Activated naive CD8-positive, alpha-beta T cell treated with anti-CD3 and anti-CD28 coated beads, Interleukin-2, amount 10 ng/mL, durations not matched to agents 7 days and 5 days (primary cell): Measurements from ENCODE around the gene WNK3. TPM values are rescaled to one million over a fixed set of nuclear protein-coding genes. Genes with fewer than 3 reads are reported as not detected.

Source experiments
- ATAC-seq: fragments of 150-1000 bp; cut with Tn5 transposase; one replicate; pipeline ENCODE4 v1.10.0; 2021; ENCODE audit warnings: low read depth, moderate library complexity
- POLR2A ChIA-PET: fragments of 350-600 bp; sonication (Branson Sonifier 250); formaldehyde crosslinking; loops from one replicate; lab custom pipeline; 2021; ENCODE audit warnings: antibody characterized with exemption; lab: Charles Lee
- DNase-seq: peaks from one replicate; pipeline ENCODE4 v3.0.0; 2021
- H3K27ac Mint-ChIP-seq: one replicate; pipeline ENCODE4 v1.8.0; 2022; ENCODE audit warnings: mild to moderate bottlenecking, mixed read lengths
- H3K27me3 Mint-ChIP-seq: one replicate; pipeline ENCODE4 v1.8.0; 2022; ENCODE audit warnings: mild to moderate bottlenecking, moderate library complexity, mixed read lengths
- H3K36me3 Mint-ChIP-seq: one replicate; pipeline ENCODE4 v1.8.0; 2021; ENCODE audit warnings: mild to moderate bottlenecking, mixed read lengths
- H3K4me1 Mint-ChIP-seq: one replicate; pipeline ENCODE4 v1.8.0; 2021; ENCODE audit warnings: mixed read lengths
- H3K4me3 Mint-ChIP-seq: one replicate; pipeline ENCODE4 v1.8.0; 2022; ENCODE audit warnings: mild to moderate bottlenecking, moderate library complexity, mixed read lengths
- H3K9me3 Mint-ChIP-seq: one replicate; pipeline ENCODE4 v1.8.0; 2021; ENCODE audit warnings: mixed read lengths
- total RNA-seq, 2 experiments: library from RNA; stranded (reverse); gene quantifications; one replicate each; pipeline ENCODE4 v1.2.3, GENCODE V29; 2021

WNK3 gene
- total RNA-seq, 2 experiments from 2014 or later: 0.26 to 0.33 TPM

- Mint-ChIP-seq H3K27ac (no peak overlapping the region), H3K27me3 (no peaks in the 10 kb centered on the region), H3K9me3 (no peaks in the 10 kb centered on the region), H3K4me3 (no peak overlapping the region), H3K36me3 (no peaks in the 10 kb centered on the region), H3K4me1 (no peaks in the 10 kb centered on the region)
- POLR2A ChIA-PET: no interaction called here
- ATAC-seq (no peak), DNase-seq (no peak)
Measured at GRCh38 chrX:54294306-54294705, 63.5 kb downstream of the WNK3 start.

DNA sequence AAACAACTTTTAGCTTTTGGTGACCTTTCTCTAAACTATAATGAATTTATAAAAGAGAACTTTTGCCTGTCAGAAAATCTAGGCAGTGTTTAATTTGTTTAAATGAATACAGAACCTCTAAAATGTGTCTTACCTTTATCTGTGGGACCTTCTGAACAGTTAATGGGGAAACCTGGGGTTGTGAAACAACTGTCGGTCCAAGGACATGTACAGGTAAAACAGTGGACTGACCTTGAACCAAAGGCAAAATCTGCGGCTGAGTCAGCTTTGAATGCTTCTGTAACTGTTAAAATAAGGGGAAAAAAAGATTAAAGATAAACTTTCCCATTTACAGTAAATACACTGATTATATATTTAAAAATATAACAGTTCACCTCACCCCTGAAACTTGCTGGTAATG is 65.1 kb downstream of the WNK3 start:
- DNase-seq (no peak), ATAC-seq (no peak)
- H3K27me3 Mint-ChIP-seq: peaks cover 3% of the 10 kb centered on the region
- H3K36me3 Mint-ChIP-seq: no peaks in the 10 kb centered on the region
- H3K9me3 Mint-ChIP-seq: no peaks in the 10 kb centered on the region
- no peak overlapping the region for H3K4me3 Mint-ChIP-seq
- no peak overlapping the region for H3K27ac Mint-ChIP-seq
- H3K4me1 Mint-ChIP-seq: peaks cover 2% of the 10 kb centered on the region
- POLR2A ChIA-PET: no interaction called here

GRCh38 chrX:54291758-54292157 is 66.1 kb downstream of the WNK3 start:
- no peak for DNase-seq
- Mint-ChIP-seq H3K4me3 (no peak overlapping the region), H3K4me1 (peaks cover 2% of the 10 kb centered on the region), H3K27me3 (peaks cover 3% of the 10 kb centered on the region), H3K36me3 (no peaks in the 10 kb centered on the region), H3K27ac (no peak overlapping the region), H3K9me3 (no peaks in the 10 kb centered on the region)
- ATAC-seq: no peak
- POLR2A ChIA-PET: no interaction called here

GRCh38 chrX:54288968-54289367 is 68.9 kb downstream of the WNK3 start:
- Mint-ChIP-seq H3K27me3 (peaks cover 3% of the 10 kb centered on the region), H3K36me3 (no peaks in the 10 kb centered on the region), H3K27ac (no peak overlapping the region), H3K4me3 (no peak overlapping the region), H3K9me3 (no peaks in the 10 kb centered on the region), H3K4me1 (peaks cover 2% of the 10 kb centered on the region)
- no peak for DNase-seq
- POLR2A ChIA-PET: no interaction called here
- no peak for ATAC-seq

- H3K4me3 Mint-ChIP-seq: no peak overlapping the region
- peaks cover 2% of the 10 kb centered on the region for H3K4me1 Mint-ChIP-seq
- no peaks in the 10 kb centered on the region for H3K9me3 Mint-ChIP-seq
- no peak overlapping the region for H3K27ac Mint-ChIP-seq
- no peaks in the 10 kb centered on the region for H3K36me3 Mint-ChIP-seq
- peaks cover 3% of the 10 kb centered on the region for H3K27me3 Mint-ChIP-seq
- no peak for ATAC-seq
- POLR2A ChIA-PET: no interaction called here
- no peak for DNase-seq
Measured at GRCh38 chrX:54288277-54288676, 69.6 kb downstream of the WNK3 start.

- Mint-ChIP-seq H3K36me3 (no peaks in the 10 kb centered on the region), H3K4me1 (no peaks in the 10 kb centered on the region), H3K27ac (no peak overlapping the region), H3K9me3 (no peaks in the 10 kb centered on the region), H3K4me3 (no peak overlapping the region), H3K27me3 (no peaks in the 10 kb centered on the region)
- POLR2A ChIA-PET: no interaction called here
- ATAC-seq (no peak), DNase-seq (no peak)
Measured at GRCh38 chrX:54281676-54282075, 76.2 kb downstream of the WNK3 start.

- no peak overlapping the region for H3K4me3 Mint-ChIP-seq
- DNase-seq (no peak), ATAC-seq (no peak)
- H3K4me1 Mint-ChIP-seq: no peaks in the 10 kb centered on the region
- H3K9me3 Mint-ChIP-seq: no peaks in the 10 kb centered on the region
- no peak overlapping the region for H3K27ac Mint-ChIP-seq
- no peaks in the 10 kb centered on the region for H3K36me3 Mint-ChIP-seq
- H3K27me3 Mint-ChIP-seq: no peaks in the 10 kb centered on the region
- POLR2A ChIA-PET: no interaction called here
Measured at GRCh38 chrX:54280466-54280865, 77.4 kb downstream of the WNK3 start.

- no peaks in the 10 kb centered on the region for H3K4me1 Mint-ChIP-seq
- POLR2A ChIA-PET: no interaction called here
- ATAC-seq (no peak), DNase-seq (no peak)
- H3K9me3 Mint-ChIP-seq: no peaks in the 10 kb centered on the region
- H3K27ac Mint-ChIP-seq: no peak overlapping the region
- no peak overlapping the region for H3K4me3 Mint-ChIP-seq
- no peaks in the 10 kb centered on the region for H3K36me3 Mint-ChIP-seq
- peaks cover 2% of the 10 kb centered on the region for H3K27me3 Mint-ChIP-seq
Measured at GRCh38 chrX:54271664-54272063, 86.2 kb downstream of the WNK3 start.

DNA sequence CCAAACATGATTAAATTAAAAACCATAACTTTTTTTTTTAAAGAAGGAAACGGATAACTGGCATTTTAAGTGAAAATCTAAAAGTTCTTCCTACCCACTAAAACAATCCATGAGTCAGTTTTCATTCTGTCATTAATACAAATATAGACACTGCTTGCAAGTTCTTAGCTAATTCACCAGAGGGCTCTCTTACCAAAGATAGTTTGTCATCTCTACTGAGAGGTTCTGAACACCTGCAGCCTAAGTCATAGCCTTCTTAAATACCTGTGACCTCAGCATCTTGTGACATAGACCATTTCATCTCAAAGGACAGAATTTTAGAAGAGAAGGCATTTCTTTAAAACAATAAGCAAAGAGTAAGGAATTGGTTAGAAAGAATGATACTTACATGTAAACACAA is 109.5 kb downstream of the WNK3 start:
- POLR2A ChIA-PET: interaction anchor here (0.7 kb wide), 1 partner anchor 146 kb away, joined by 4 read pairs; no protein-coding TSS in a partner anchor
- no peaks in the 10 kb centered on the region for H3K4me1 Mint-ChIP-seq

DNA sequence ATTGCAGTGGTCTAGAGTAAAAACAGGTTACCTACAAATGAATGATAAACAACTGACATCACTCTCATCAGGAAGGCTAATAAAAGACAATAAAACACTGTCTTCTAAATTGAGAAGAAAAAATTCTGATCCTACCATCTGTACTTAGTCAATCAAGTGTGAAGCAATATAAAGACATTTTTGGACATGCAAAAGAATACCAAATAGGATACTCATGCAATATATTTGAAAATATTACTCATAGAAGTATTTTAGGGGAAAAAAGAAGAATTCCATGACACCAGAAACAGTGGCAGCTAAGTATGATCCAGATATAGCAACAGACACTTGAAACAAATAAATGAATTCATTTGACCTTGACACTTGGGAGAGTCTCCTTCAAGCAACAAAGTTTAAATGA is 111.0 kb downstream of the WNK3 start:
- H3K4me1 Mint-ChIP-seq: no peaks in the 10 kb centered on the region
- no peaks in the 10 kb centered on the region for H3K36me3 Mint-ChIP-seq
- no peak overlapping the region for H3K27ac Mint-ChIP-seq
- peaks cover 5% of the 10 kb centered on the region for H3K27me3 Mint-ChIP-seq
- DNase-seq: no peak
- POLR2A ChIA-PET: no interaction called here
- no peaks in the 10 kb centered on the region for H3K9me3 Mint-ChIP-seq
- ATAC-seq: no peak
- H3K4me3 Mint-ChIP-seq: no peak overlapping the region

More for the DNA sequence above, 109.5 kb downstream of the WNK3 start:
- Mint-ChIP-seq H3K27ac (no peak overlapping the region), H3K9me3 (no peaks in the 10 kb centered on the region), H3K36me3 (no peaks in the 10 kb centered on the region), H3K27me3 (peaks cover 5% of the 10 kb centered on the region), H3K4me3 (no peak overlapping the region)
- DNase-seq (no peak), ATAC-seq (no peak)

DNA sequence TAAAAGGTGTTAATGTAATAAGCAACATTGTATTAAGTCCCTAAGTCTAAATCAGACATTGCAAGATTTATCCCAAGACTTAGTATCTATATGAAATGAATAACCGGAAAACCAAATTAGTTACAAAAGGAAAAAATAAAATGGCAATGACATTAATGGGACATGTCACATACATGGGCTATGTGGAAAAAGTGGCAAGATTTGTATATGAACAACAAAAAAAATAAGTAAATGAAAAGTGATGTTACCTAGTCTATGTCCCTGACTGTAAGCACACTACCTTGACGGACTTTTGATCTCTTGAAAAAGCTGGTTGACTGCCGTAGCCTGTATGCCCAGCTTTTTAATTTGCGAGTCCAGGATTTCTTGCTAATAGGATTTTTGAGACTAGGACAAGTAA is 119.3 kb downstream of the WNK3 start:
- no peak for DNase-seq
- Mint-ChIP-seq H3K36me3 (no peaks in the 10 kb centered on the region), H3K27me3 (no peaks in the 10 kb centered on the region), H3K27ac (no peak overlapping the region), H3K4me3 (no peak overlapping the region), H3K9me3 (no peaks in the 10 kb centered on the region), H3K4me1 (no peaks in the 10 kb centered on the region)
- no peak for ATAC-seq
- POLR2A ChIA-PET: no interaction called here

- POLR2A ChIA-PET: interaction anchor here (0.5 kb wide), 1 partner anchor 52 kb away, joined by 4 read pairs; no protein-coding TSS in a partner anchor
- Mint-ChIP-seq H3K4me3 (no peak overlapping the region), H3K36me3 (no peaks in the 10 kb centered on the region), H3K27me3 (no peaks in the 10 kb centered on the region), H3K4me1 (no peaks in the 10 kb centered on the region), H3K27ac (no peak overlapping the region), H3K9me3 (no peaks in the 10 kb centered on the region)
- DNase-seq (no peak), ATAC-seq (no peak)
Measured at GRCh38 chrX:54237014-54237413, 120.8 kb downstream of the WNK3 start.

DNA sequence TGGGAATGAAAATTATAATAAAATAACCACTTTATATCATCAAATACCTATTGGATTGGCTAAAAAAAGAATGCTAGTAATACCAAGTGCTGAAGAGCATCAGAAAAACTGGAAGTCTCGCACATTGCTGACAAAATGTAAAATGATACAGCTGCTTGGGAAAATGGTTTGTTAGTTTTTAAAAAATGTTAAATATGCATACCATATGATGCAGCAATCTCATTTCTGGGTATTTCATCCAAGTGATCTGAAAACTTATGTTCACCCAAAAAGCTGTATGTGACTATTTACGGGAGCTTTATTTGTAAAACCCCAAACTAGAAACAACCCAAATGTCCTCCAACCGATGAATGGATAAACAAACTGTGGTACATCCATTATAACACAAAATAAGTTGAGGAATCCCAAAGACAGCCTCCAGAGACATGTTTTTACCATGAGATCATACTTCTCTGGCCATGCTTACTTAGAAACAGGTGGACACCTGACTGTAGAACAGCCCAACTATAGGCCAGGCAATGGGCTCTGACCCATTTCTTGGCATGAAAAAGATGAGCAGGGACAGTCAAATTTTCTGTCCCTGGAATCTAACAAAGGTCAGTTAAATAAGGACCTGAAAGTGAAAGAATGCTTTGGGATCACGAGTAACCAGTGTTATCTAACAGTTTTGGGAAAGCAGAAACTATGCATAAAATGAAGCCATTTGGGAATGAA is 127.3 kb downstream of the WNK3 start:
- ATAC-seq (no peak), DNase-seq (no peak)
- Mint-ChIP-seq H3K27me3 (no peaks in the 10 kb centered on the region), H3K4me1 (peaks cover 2% of the 10 kb centered on the region), H3K27ac (no peak overlapping the region), H3K9me3 (no peaks in the 10 kb centered on the region), H3K4me3 (no peak overlapping the region), H3K36me3 (no peaks in the 10 kb centered on the region)
- POLR2A ChIA-PET: no interaction called here

- no peaks in the 10 kb centered on the region for H3K27me3 Mint-ChIP-seq
Measured at GRCh38 chrX:54223581-54223980, 134.3 kb downstream of the WNK3 start.

More at GRCh38 chrX:54223581-54223980, 134.3 kb downstream of the WNK3 start:
- Mint-ChIP-seq H3K36me3 (no peaks in the 10 kb centered on the region), H3K27ac (no peak overlapping the region), H3K4me1 (peaks cover 2% of the 10 kb centered on the region), H3K4me3 (no peak overlapping the region), H3K9me3 (no peaks in the 10 kb centered on the region)
- ATAC-seq (no peak), DNase-seq (no peak)
- POLR2A ChIA-PET: no interaction called here
